Inflammatory macrophage treated with lipopolysaccharide for 4 hours (primary cell): Measurements from ENCODE around the gene USP7.
"Not testable (repeated sequence)": the region's sequence is repeated elsewhere in the genome, so short reads cannot be mapped to it uniquely, and the experiment has no call there.

Source experiments
- DNase-seq: peaks from one replicate; pipeline ENCODE4 v3.0.0-alpha.2; 2020

Gene USP7

GRCh38 chr16:8872967-8873865, 90.5 kb downstream of the USP7 start:
- no peak for DNase-seq

- no peak for DNase-seq
Observed at GRCh38 chr16:8872071-8872470, 91.6 kb downstream of the USP7 start.

GRCh38 chr16:8869988-8870241, 93.8 kb downstream of the USP7 start:
- not testable (repeated sequence) for DNase-seq

GRCh38 chr16:8869212-8869987, 94.3 kb downstream of the USP7 start:
- DNase-seq: no peak

- peak; percentile 90 for DNase-seq
Observed at GRCh38 chr16:8868416-8869211, 95.1 kb downstream of the USP7 start, which contains the start of gene CARHSP1. TSS of gene CARHSP1 (minus strand) at chr16:8869006. CDS start at chr16:8859328, 9,678 bp downstream.

- peak; percentile 15 for DNase-seq
Observed at GRCh38 chr16:8867932-8868415, 95.7 kb downstream of the USP7 start.

- DNase-seq: no peak
Observed at GRCh38 chr16:8867216-8867931, 96.3 kb downstream of the USP7 start.

- DNase-seq: no peak
Observed at GRCh38 chr16:8866884-8867215, 96.9 kb downstream of the USP7 start.

- DNase-seq: no peak
Observed at GRCh38 chr16:8866118-8866883, 97.4 kb downstream of the USP7 start.

GRCh38 chr16:8865145-8865882, 98.4 kb downstream of the USP7 start:
- DNase-seq: no peak

GRCh38 chr16:8864480-8865110, 99.1 kb downstream of the USP7 start:
- DNase-seq: no peak

- no peak for DNase-seq
Observed at GRCh38 chr16:8863594-8864424, 99.9 kb downstream of the USP7 start.

GRCh38 chr16:8862309-8863130, 101.2 kb downstream of the USP7 start:
- no peak for DNase-seq

GRCh38 chr16:8861563-8862308, 102.0 kb downstream of the USP7 start:
- DNase-seq: no peak

- DNase-seq: no peak
Observed at GRCh38 chr16:8859913-8860881, 103.5 kb downstream of the USP7 start.
